ENCODE results near the gene NAA80.
"Not testable (repeated sequence)": the region's sequence is repeated elsewhere in the genome, so short reads cannot be mapped to it uniquely, and the experiment has no call there.

NAA80 gene

DNA sequence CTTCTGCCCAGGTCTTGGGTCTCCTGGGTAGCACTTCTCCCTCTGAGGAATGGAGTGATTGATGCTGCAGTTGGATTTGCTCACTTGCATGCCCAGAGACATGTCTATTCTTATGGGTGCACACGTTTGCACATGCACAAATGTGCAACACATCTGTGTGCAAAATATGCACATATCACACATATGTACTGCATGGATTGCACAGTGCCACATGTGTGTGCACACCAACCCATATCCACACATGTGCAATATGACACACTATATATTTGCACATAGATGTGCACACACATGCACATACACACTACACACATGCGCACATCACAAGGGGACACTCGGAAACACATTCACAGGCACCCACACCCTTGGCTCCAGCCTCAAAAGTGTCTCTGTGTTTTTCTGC is 30.9 kb downstream of the NAA80 start:
- H3K27me3 ChIP-seq (ENCODE audit: control insufficient read depth, insufficient read depth, low read length) = no peaks in the 10 kb centered on the region
- H3K9ac ChIP-seq (ENCODE audit: low read length) = peak overlapping the region; percentile 93
- no peaks in the 10 kb centered on the region for H3K36me3 ChIP-seq (ENCODE audit: control insufficient read depth, insufficient read depth, low read length)
- H3K4me3 ChIP-seq (ENCODE audit: low read length) = peak overlapping the region; percentile 66
- H3K9me3 ChIP-seq (ENCODE audit: control insufficient read depth, low read length) = no peaks in the 10 kb centered on the region
- peaks cover 81% of the 10 kb centered on the region for H3K4me1 ChIP-seq (ENCODE audit: control insufficient read depth, insufficient read depth, low read length)

DNA sequence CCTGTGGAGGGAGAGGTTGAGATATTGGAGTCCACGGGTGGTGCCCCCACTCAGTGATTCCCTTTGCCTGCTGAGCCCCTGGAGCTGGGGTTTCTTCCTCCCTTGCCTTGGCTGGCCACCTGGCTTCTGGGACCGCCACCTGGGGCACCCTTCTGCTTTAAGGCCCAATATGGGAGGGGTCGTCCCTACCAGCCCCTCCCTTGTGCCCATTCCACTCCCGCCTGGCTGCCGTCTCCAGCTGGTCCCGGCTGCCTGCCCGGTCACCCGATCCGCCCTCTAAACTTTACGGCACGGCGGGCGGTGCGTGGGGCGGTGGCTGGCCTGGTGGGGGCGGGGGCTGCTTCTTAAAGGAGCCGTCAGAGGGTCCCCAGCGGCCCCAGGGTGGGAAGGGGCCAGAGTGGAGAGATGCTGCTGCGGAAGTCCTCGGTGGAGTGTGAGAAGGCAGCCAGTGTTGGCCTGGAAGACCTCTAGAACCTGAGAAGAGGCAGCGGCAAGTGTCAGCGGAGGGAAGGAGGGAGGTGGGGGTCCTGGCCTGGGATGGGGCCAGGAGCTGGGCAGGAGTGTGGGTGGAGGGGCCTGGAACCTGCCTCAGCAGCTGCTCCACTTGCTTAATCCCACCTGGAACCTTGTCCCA is 31.8 kb downstream of the NAA80 start:
- Histone ChIP-seq H3K36me3 (ENCODE audit: control insufficient read depth, insufficient read depth, low read length) (no peaks in the 10 kb centered on the region), H3K4me1 (ENCODE audit: control insufficient read depth, insufficient read depth, low read length) (peaks cover 77% of the 10 kb centered on the region), H3K9me3 (ENCODE audit: control insufficient read depth, low read length) (no peaks in the 10 kb centered on the region), H3K9ac (ENCODE audit: low read length) (peak overlapping the region; percentile 93), H3K27me3 (ENCODE audit: control insufficient read depth, insufficient read depth, low read length) (no peaks in the 10 kb centered on the region), H3K4me3 (ENCODE audit: low read length) (peak overlapping the region; percentile 66)

DNA sequence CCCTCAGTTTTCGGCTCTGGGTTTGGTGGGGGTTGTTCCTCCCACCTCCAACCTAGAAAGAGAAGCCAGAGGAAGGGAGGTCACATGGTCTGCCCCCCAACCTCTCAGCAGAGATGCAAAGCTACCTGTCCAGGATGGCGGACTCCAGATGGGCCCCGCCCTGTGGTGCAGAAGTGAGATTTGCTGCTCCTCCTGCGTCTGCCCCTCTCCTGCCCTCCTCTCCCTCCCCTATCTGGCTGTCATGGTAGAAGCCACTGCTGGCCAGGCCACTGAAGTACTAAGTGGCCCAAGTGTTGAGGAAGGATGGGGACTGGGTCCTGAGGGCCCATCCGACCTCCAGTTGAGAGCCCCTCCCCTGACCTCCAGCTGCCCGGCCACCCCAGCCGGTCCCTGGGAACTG is 32.4 kb downstream of the NAA80 start:
- Histone ChIP-seq H3K27me3 (ENCODE audit: control insufficient read depth, insufficient read depth, low read length) (no peaks in the 10 kb centered on the region), H3K9me3 (ENCODE audit: control insufficient read depth, low read length) (no peaks in the 10 kb centered on the region), H3K36me3 (ENCODE audit: control insufficient read depth, insufficient read depth, low read length) (no peaks in the 10 kb centered on the region), H3K4me3 (ENCODE audit: low read length) (peak overlapping the region; percentile 66), H3K4me1 (ENCODE audit: control insufficient read depth, insufficient read depth, low read length) (peaks cover 77% of the 10 kb centered on the region), H3K9ac (ENCODE audit: low read length) (peak overlapping the region; percentile 93)

DNA sequence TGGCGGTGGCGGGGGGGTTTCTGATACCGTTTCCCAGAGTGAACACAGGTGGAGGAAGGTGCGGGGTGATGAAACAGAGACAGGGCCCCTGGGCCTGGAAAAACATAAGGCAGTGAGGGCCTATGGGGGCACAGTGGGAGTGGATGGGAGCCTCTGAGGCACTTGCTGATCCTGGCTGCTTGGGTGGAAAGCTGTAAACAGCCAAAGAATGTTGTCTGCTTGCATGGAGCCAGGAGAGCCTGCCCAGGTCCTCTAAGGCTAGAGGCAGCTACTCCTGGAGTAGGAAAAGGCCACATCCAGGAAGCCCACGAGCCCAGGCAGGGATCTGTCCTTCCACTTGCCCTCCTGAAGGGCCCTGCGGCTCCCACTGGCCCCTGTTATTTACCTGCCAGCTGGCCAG is 33.2 kb downstream of the NAA80 start:
- Histone ChIP-seq H3K27me3 (ENCODE audit: control insufficient read depth, insufficient read depth, low read length) (no peaks in the 10 kb centered on the region), H3K4me1 (ENCODE audit: control insufficient read depth, insufficient read depth, low read length) (peaks cover 73% of the 10 kb centered on the region), H3K4me3 (ENCODE audit: low read length) (no peak overlapping the region), H3K9me3 (ENCODE audit: control insufficient read depth, low read length) (no peaks in the 10 kb centered on the region), H3K9ac (ENCODE audit: low read length) (peak overlapping the region; percentile 93), H3K36me3 (ENCODE audit: control insufficient read depth, insufficient read depth, low read length) (no peaks in the 10 kb centered on the region)

DNA sequence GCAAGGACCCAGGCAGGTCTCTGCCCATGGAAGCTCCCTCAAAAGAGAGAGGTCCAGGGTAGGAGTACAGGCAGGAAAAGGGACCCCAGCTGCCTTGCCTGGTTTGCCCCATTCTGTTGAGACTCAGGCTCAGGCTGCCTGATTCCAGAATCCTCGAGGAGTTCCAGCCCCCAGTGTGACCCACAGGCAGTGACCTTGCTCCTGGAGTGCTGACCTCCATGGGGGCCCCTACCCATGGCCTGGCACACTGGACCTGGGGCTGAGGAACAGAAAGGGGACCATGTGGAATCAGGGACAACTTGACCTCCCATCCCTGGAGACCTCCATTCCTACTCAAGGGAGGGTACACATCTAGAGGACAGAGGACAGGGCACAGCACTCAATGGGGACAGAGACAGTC is 33.6 kb downstream of the NAA80 start:
- Histone ChIP-seq H3K9ac (ENCODE audit: low read length) (peak overlapping the region; percentile 93), H3K9me3 (ENCODE audit: control insufficient read depth, low read length) (no peaks in the 10 kb centered on the region), H3K4me3 (ENCODE audit: low read length) (no peak overlapping the region), H3K4me1 (ENCODE audit: control insufficient read depth, insufficient read depth, low read length) (peaks cover 73% of the 10 kb centered on the region), H3K36me3 (ENCODE audit: control insufficient read depth, insufficient read depth, low read length) (no peaks in the 10 kb centered on the region), H3K27me3 (ENCODE audit: control insufficient read depth, insufficient read depth, low read length) (no peaks in the 10 kb centered on the region)

DNA sequence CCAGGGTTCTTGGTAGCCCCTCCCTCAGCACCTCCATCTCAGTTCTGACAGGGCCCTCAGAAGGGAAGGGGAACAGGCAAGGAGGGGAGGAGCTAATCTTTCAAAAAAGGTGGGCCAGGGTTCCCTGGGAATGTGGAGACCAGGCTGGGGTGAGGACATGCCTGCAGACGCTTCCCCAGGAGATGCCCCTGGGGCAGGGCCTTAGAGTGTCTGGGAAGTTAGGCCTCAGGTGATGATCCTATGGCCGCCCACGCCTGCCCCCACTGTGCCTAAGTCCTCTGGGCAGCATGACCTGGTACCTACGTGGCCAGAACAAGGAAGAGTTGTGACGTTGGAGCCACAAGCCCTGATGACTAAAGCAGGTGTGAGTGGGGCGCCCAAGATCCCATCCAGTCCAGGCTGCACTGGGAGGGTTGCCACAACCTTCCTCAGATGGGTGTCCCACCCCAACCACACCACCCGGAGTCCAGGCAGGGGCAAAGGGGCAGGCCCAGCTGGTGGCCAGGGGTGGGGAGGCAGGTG is 34.2 kb downstream of the NAA80 start:
- H3K4me1 ChIP-seq (ENCODE audit: control insufficient read depth, insufficient read depth, low read length) = peaks cover 73% of the 10 kb centered on the region
- H3K36me3 ChIP-seq (ENCODE audit: control insufficient read depth, insufficient read depth, low read length) = no peaks in the 10 kb centered on the region
- H3K4me3 ChIP-seq (ENCODE audit: low read length) = no peak overlapping the region
- peak overlapping the region; percentile 65 for H3K9ac ChIP-seq (ENCODE audit: low read length)
- H3K27me3 ChIP-seq (ENCODE audit: control insufficient read depth, insufficient read depth, low read length) = no peaks in the 10 kb centered on the region
- H3K9me3 ChIP-seq (ENCODE audit: control insufficient read depth, low read length) = no peaks in the 10 kb centered on the region

DNA sequence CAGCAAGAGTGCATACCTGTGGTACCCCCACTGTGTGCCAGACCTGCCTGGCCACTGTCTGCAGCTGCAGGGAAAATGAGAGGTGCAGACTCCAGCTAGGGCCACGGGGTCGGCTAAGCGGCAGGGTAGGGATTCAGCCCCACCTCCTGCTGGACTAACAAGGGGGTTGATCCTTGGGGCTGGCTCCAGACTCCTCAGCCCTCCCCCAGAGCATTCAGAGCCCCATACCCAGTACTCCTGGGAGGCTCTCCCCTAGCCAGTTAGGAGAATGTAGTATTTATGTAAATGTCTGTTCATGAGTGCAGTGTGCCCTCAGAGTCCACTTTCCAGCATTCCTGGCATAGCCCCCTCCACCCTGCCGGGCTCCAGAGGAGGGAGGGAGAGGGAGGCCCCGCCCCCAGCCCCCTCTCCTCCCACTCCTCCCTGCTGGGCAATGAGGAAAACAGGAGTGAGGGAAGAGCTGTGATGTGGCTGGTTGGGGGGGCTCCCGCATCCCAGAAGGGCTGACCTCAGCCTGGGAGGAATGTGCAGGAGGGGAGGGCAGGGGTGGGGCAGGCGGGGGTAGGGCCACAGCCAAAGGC is 34.7 kb downstream of the NAA80 start:
- Histone ChIP-seq H3K4me3 (ENCODE audit: low read length) (no peak overlapping the region), H3K4me1 (ENCODE audit: control insufficient read depth, insufficient read depth, low read length) (peaks cover 73% of the 10 kb centered on the region), H3K9me3 (ENCODE audit: control insufficient read depth, low read length) (no peaks in the 10 kb centered on the region), H3K27me3 (ENCODE audit: control insufficient read depth, insufficient read depth, low read length) (no peaks in the 10 kb centered on the region), H3K9ac (ENCODE audit: low read length) (peak overlapping the region; percentile 9), H3K36me3 (ENCODE audit: control insufficient read depth, insufficient read depth, low read length) (no peaks in the 10 kb centered on the region)

DNA sequence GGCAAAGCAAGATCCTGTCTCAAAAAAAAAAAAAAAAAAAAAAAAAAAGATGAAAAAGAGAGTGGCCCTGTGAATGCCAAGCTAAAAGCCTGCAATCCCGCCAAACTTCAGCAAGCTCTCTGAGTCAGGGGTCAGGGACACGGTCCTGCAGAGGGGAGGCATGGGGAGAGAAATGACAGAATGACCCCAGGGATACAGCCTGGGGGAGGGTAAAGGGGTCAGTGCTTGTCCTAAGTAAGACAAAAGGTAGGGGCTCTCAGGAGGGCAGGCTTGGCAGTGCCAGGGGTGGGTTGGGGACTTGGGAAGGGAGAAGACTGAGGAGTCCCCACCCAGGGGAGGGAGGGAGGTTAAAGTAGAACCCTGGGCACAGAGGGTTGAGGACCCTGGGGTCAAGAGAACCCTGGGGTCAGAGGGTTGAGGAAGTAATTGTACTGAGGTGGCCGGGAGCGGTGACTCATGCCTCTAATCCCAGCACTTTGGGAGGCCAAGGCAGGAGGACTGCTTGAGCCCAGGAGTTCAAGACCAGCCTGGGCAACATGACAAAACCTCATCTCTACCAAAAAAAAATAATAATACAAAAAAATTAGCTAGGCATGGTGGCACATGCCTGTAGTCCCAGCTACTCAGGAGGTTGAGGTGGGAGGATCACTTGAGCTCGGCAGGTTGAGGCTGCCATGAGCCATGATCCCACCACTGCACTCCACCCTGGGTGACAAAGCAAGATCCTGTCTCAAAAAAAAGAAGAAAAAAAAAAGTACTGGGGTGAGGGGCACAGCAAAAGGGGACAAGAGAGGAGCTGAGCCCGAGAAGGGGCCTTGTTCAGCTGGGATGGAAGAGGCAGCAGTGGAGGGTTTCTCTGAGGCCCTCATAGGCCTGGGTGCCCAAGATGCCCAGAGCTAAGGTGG is 35.5 kb downstream of the NAA80 start:
- peaks cover 73% of the 10 kb centered on the region for H3K4me1 ChIP-seq (ENCODE audit: control insufficient read depth, insufficient read depth, low read length)

DNA sequence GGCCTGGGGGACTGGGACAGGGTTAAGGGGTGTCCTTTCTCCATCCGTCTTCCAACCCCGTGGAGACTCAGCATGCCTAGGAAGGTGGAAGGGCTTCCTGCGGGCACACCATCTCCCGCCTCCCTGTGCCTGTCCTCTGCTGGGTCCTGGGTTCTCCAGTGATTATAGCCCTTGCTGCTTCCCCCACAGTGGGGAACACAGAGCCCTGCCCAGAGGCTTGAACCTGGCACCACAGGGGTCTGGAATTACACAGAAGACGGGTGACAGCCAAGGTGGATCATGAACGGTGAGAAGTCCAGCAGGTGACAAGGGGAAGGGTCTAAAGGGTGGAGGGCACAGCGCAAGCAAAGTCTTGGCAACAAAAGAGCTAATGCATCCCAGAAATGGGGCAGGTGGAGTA is 36.4 kb downstream of the NAA80 start:
- no peak overlapping the region for H3K4me3 ChIP-seq (ENCODE audit: low read length)
- no peaks in the 10 kb centered on the region for H3K9me3 ChIP-seq (ENCODE audit: control insufficient read depth, low read length)
- H3K4me1 ChIP-seq (ENCODE audit: control insufficient read depth, insufficient read depth, low read length) = peaks cover 64% of the 10 kb centered on the region
- no peak overlapping the region for H3K9ac ChIP-seq (ENCODE audit: low read length)
- H3K36me3 ChIP-seq (ENCODE audit: control insufficient read depth, insufficient read depth, low read length) = no peaks in the 10 kb centered on the region
- H3K27me3 ChIP-seq (ENCODE audit: control insufficient read depth, insufficient read depth, low read length) = no peaks in the 10 kb centered on the region

More for the DNA sequence above, 35.5 kb downstream of the NAA80 start:
- H3K9ac ChIP-seq (ENCODE audit: low read length) = peak overlapping the region; percentile 9
- H3K36me3 ChIP-seq (ENCODE audit: control insufficient read depth, insufficient read depth, low read length) = no peaks in the 10 kb centered on the region
- H3K9me3 ChIP-seq (ENCODE audit: control insufficient read depth, low read length) = no peaks in the 10 kb centered on the region
- H3K4me3 ChIP-seq (ENCODE audit: low read length) = no peak overlapping the region
- no peaks in the 10 kb centered on the region for H3K27me3 ChIP-seq (ENCODE audit: control insufficient read depth, insufficient read depth, low read length)

DNA sequence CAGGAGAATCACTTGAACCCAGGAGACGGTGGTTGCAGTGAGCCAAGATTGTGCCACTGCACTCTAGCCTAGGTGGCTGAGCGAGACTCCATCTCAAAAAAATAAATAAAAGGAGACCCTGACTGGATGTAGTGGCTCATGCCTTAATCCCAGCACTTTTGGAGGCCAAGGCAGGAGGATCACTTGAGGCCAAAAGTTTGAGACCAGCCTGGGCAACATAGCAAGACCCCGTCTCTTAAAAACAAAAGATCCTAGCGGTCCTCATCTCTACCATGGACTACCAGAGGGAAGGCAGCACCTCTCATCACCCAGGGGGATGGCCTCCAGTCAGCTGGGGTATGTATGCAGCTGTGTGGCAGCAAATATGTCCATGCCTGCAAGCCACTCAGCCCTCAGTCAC is 37.0 kb downstream of the NAA80 start:
- not testable (repeated sequence) for H3K4me3 ChIP-seq (ENCODE audit: low read length); H3K27me3 ChIP-seq (ENCODE audit: control insufficient read depth, insufficient read depth, low read length); H3K36me3 ChIP-seq (ENCODE audit: control insufficient read depth, insufficient read depth, low read length); H3K9ac ChIP-seq (ENCODE audit: low read length); H3K9me3 ChIP-seq (ENCODE audit: control insufficient read depth, low read length)
- peaks cover 59% of the 10 kb centered on the region for H3K4me1 ChIP-seq (ENCODE audit: control insufficient read depth, insufficient read depth, low read length)

DNA sequence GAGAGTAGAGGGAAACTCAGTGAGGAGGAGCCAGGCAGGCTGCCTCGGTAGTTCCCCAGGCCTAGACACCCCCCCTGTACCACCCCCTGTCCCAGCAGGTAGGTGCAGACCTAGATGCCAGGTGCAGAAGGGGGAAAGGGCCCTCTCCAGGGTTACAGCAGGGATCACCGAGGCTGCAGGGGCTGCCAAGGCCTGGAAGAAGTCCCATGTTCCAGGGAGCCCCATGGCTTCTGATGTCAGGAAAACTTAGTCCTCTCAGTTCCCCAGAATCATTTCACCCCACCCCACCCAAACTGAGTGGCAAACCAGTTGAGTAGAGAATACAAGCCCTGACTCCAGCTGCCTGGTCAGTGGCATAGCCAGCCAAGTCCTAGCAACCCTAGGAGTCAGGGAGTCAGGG is 37.7 kb downstream of the NAA80 start:
- no peak overlapping the region for H3K9ac ChIP-seq (ENCODE audit: low read length)
- H3K4me1 ChIP-seq (ENCODE audit: control insufficient read depth, insufficient read depth, low read length) = peaks cover 52% of the 10 kb centered on the region
- no peaks in the 10 kb centered on the region for H3K9me3 ChIP-seq (ENCODE audit: control insufficient read depth, low read length)
- no peaks in the 10 kb centered on the region for H3K27me3 ChIP-seq (ENCODE audit: control insufficient read depth, insufficient read depth, low read length)
- H3K36me3 ChIP-seq (ENCODE audit: control insufficient read depth, insufficient read depth, low read length) = peaks cover 4% of the 10 kb centered on the region
- H3K4me3 ChIP-seq (ENCODE audit: low read length) = no peak overlapping the region

DNA sequence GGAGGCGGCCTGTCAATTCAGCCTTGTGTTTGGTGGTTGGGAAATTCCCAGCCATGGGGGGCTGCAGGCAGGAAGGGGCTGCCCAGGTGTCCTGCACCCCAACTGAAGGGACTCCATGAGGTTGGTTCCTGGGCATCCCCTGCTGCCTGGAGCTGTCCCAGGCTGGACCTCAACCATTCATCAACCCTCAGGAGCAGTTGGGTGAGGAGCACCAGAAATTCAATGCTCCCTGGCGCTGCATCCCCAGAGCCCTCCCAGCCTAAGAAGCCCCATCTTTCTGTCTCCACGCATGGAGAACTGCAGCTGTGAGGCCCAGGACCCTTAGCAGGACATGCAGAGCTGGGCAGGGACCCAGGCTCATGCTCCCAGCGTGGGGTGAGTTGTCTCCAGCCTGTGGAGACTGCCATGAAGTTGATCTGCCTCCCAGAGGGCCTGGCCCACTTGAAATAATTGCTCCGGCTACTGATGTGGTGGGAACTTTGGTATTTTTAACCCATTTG is 38.2 kb downstream of the NAA80 start:
- H3K36me3 ChIP-seq (ENCODE audit: control insufficient read depth, insufficient read depth, low read length) = peaks cover 8% of the 10 kb centered on the region
- peaks cover 47% of the 10 kb centered on the region for H3K4me1 ChIP-seq (ENCODE audit: control insufficient read depth, insufficient read depth, low read length)
- no peak overlapping the region for H3K4me3 ChIP-seq (ENCODE audit: low read length)

More for the DNA sequence above, 38.2 kb downstream of the NAA80 start:
- Histone ChIP-seq H3K27me3 (ENCODE audit: control insufficient read depth, insufficient read depth, low read length) (no peaks in the 10 kb centered on the region), H3K9me3 (ENCODE audit: control insufficient read depth, low read length) (no peaks in the 10 kb centered on the region), H3K9ac (ENCODE audit: low read length) (peak overlapping the region; percentile 88)

All from mucosa of stomach (tissue), 1 donor.